ENCODE measurements around the gene TTC7B. TPM values are rescaled to one million over a fixed set of nuclear protein-coding genes. Genes with fewer than 3 reads are reported as not detected.

TTC7B gene
- total and polyA plus RNA-seq, 2 of the 13 experiments (the other 11 are each of a cell fraction or from before 2014, with no cell fraction given), result 1.3 to 3.2 TPM

GRCh38 chr14:90649083-90649482 is 167.1 kb downstream of the TTC7B start:
- FAIRE-seq, result no peak
- intact Hi-C loops (cut with micrococcal nuclease; ENCODE audit: unreplicated experiment), result no loop called here
- no peak overlapping the region for H3K27ac ChIP-seq (ENCODE audit: extremely low read length, insufficient read depth, low read length)

More at GRCh38 chr14:90649083-90649482, 167.1 kb downstream of the TTC7B start:
- TF ChIP-seq TFDP2 (CRISPR knock-in tag; IDR thresholded peaks at IDR 0.05) (no peak), ZKSCAN1 (IDR thresholded peaks at IDR 0.05; ENCODE audit: low read length) (no peak), AHDC1 (CRISPR knock-in tag; IDR thresholded peaks at IDR 0.05; ENCODE audit: borderline replicate concordance) (no peak), ZBTB37 (CRISPR knock-in tag; IDR thresholded peaks at IDR 0.05) (no peak), ZNF556 (CRISPR knock-in tag; IDR thresholded peaks at IDR 0.05; ENCODE audit: borderline replicate concordance) (no peak)
- POLR2A ChIA-PET, result no interaction called here
- peaks cover 21% of the 10 kb centered on the region for H3K4me1 ChIP-seq (ENCODE audit: insufficient read depth, low read length)
- WGBS (ENCODE audit: low lambda C conversion rate), result 63% methylated on average over 4 of the region's 4 CpGs
- CTCF ChIA-PET (ENCODE audit: low intra/inter-chr PET ratio, low total read pairs), result no interaction called here
- H3K79me2 ChIP-seq (ENCODE audit: insufficient read depth, low read length), result no peaks in the 10 kb centered on the region
- H4K20me1 ChIP-seq (ENCODE audit: insufficient read depth, low read length), result no peaks in the 10 kb centered on the region
- H2AFZ ChIP-seq (ENCODE audit: low read length), result no peak overlapping the region
- BruUV-seq (replicated peaks), result no TSS peak
- in situ Hi-C loops (cut with HindIII; ENCODE audit: extremely low pct_ligation_motif_present, low pct_unique_long_range_greater_than_20kb), result no loop called here
- ATAC-seq (no peak), DNase-seq (ENCODE audit: low spot score) (no peak)
- no peak overlapping the region for H3K4me2 ChIP-seq (ENCODE audit: low read depth, low read length)
- no peaks in the 10 kb centered on the region for H3K9me3 ChIP-seq (ENCODE audit: low read length)
- H3K4me3 ChIP-seq (replicated peaks in 1 of 3; ENCODE audit: insufficient read depth in 1 of 3, low read depth in 2 of 3, low read length in 3 of 3), result no peak overlapping the region
- no peaks in the 10 kb centered on the region for H3K27me3 ChIP-seq (ENCODE audit: control insufficient read depth in 1 of 2, insufficient read depth in 2 of 2, low read length in 2 of 2)
- H3K36me3 ChIP-seq (replicated peaks in 1 of 2; ENCODE audit: control insufficient read depth in 1 of 2, insufficient read depth in 2 of 2, low read length in 2 of 2), result no peaks in the 10 kb centered on the region
- no peak overlapping the region for H3K9ac ChIP-seq (ENCODE audit: insufficient read depth, low read depth, low read length)
